HG03342 (cell line): Measurements from ENCODE around the gene UBE2N.
"Not testable (repeated sequence)": the region's sequence is repeated elsewhere in the genome, so short reads cannot be mapped to it uniquely, and the experiment has no call there.

Experiments
- ATAC-seq: cut with Tn5 transposase; IDR thresholded peaks from one replicate; pipeline ENCODE4 v1.9.1; 2021; ENCODE audit warnings: mild to moderate bottlenecking, moderate library complexity; ENCODE audit not compliant: unreplicated experiment

UBE2N gene

DNA sequence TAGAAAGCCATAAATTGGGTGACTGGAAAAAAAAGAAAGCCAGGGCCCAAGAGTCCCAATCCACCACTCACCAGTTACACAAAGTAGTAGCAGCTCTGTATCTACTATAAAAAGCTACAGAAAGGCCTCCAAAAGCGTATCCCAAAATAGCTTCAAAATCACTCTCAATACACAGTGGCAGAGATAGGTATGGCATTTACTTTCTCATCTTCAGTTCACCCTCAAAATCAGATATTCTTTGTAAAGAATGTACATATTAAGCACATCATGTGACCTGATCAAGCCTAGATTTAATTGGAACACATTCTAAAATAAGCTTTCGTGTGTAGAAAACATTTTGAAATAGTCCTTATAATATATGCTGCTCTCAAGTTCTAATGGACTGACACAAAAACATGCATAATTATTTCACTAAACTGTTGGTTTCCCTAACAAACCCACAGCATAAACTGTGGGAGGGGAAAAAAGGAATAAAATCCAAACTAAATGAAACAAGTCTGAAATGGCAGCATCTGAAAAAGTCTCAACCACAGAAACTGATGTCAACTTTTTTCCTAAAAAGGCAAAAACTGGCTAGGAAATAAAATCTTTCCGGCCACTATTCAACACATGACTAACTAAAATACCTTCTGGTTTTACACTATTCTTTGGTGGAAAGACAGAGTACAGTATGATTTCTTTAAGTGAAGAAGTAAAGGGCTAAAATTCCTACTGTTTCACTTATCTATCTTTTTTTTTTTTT, 25.9 kb downstream of the UBE2N start:
- peak; percentile 42 for ATAC-seq

DNA sequence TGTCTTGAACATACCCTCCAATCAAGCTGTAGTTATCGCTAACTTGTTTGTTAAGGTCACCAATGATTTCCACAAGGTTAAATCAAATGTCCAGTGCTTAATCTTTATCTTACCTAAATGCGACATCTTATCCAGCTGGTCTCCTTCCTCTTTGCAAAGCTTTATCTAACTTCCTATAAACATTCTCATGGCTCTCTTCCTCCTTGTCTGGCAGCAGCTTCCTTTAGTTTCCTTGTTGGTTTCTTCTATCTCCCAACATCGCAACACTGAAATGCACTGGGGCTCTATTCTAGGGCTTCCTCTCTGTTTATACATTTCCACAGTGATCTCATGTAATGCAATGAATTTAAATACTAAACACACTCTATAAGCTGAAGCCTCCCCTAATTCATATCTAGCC, 28.7 kb downstream of the UBE2N start:
- ATAC-seq: no peak

DNA sequence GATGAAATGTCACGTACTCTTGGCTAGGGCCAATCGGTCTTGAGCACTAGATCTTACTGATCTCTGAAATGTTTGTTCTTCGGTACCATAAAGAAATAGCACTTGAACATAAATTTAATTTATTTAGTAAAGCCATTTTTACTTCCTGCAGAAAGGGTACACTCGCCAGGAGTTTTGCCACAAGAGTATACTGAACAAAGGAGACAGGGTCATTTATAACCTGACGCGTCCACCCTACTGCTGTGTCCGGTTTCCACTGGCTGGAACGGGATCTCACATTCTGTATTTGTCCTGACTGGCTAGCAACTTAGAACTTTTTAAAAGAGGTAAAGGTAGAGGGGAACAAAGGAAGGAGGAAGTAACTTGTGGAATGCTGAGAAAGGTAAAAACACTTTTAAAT, 29.4 kb downstream of the UBE2N start:
- not testable (repeated sequence) for ATAC-seq

DNA sequence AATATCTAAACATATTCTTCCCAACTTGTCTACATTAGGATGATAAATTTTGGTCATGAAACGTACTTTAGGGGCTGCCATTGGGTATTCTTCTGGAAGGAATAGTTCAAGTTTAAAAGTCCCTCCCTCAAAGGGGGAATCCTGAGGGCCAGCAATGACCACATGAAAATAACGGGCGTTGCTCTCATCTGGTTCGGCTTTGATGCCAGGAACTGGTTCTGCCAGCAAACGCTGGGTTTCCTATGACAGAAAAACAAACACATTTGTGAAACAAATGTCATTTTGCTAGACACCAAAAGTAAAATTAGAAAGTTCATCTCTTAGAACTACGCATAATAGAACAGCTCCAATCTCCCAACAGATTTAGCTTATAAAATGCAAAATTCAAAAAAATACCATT, 30.7 kb downstream of the UBE2N start:
- not testable (repeated sequence) for ATAC-seq

DNA sequence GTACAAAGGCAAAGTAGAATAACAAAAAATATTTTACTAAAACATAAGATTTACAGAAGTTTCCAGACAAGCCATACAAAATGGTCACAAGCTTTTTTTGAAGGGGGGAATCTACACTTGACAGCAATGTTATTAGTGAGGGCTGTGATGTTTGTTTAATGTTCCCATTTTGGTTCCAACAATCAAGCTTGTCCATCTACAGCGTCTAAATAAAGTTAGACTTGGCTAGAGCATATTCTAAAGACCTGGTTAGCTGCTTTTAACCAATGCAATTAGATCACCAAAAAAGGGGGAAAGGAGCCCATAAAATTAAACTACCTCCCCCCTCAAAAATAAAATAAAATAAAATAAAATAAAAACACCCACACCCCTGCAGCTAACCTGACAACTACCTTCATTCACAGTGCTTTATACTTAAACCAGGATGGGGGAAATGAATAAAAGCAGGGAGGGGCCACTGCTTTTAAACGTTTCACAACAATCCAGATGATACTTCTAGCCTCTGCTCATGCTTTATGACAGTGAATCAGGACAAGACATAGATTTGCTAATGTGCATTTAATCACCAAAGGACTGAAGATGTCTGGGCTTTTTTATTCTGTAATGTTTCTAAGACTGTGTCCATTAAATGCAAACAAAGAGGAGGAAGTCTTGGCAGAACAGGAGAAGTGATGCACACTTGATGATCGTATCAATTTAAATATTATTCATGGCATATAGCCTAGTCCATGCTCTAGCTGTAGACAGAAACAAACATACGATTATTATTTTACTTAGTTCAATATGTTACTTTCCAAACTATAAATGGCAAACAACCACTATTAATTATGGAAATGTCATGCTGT, 32.2 kb downstream of the UBE2N start:
- ATAC-seq: not testable (repeated sequence)

DNA sequence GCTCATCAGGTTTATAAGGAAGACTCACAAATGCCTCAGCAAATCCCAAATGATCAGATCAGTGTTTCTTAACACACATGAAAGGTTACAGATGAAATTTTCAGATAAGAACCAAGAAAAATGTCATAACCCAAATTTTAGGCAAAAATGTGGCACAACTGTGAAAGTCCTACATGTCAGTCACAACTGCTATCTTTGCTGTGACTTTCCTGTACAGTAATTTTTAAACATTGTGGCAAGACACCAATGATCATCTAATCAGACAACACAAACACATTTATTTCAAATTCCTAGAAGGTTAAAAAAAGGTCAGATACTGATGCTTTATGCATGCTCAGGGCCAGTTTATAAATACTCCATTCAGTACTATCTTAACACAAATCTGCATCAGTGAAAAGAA, 32.9 kb downstream of the UBE2N start:
- no peak for ATAC-seq

DNA sequence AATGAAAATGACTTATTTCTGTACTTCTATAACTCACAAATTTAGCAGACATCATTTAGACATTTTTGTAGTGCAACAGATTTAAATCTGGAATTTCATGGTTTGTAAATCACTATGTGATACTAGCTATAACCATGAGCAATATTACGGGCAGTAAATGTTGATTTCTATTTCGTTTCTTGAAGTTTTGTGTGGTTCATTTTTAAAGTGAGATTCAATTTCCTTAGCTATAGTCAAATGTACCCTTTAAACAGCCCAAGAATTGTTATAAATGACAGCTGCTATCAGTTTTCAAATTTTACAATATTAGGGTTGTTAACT, 33.8 kb downstream of the UBE2N start:
- no peak for ATAC-seq

DNA sequence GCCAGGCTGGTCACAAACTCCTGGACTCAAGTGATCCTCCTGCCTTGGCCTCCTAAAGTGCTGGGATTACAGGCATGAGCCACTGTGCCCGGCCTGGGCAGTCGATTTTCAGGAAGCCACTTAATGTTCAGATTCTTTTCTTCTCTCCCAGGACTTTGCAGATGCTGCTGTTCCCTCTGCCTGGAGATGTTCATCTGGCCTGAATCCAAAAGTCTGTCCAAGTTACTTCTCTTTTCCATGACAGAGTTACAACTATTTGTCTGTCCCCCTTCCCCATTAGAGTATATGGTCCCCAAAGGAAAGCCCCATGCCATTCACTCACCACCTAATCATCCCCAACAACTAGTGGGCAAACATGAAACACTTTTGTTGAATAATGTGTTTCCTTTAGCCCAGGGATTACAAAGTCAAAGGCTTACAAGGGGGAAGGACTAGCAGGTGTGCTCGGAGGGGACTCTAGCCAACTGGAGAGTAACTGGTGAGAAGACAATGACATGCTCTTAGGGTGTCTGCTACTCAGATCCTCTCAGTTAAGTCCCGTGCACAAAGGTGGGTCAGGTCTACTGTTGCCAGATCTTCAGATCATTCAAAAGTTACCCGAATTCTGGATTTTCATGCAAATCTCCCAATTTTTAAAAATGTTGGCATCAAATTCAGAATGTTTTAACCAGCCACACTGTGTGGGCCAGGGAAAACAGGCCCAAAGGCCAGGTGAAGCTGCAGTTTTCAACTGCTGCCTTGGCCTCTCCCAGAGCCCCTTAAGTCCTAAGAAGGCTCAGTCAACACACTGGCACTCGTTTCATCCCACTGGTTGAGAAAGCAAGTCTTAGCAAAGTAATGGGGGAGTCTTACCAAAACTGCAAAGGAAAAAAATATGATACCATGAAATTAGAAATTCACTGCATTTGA, 34.4 kb downstream of the UBE2N start:
- ATAC-seq: no peak

DNA sequence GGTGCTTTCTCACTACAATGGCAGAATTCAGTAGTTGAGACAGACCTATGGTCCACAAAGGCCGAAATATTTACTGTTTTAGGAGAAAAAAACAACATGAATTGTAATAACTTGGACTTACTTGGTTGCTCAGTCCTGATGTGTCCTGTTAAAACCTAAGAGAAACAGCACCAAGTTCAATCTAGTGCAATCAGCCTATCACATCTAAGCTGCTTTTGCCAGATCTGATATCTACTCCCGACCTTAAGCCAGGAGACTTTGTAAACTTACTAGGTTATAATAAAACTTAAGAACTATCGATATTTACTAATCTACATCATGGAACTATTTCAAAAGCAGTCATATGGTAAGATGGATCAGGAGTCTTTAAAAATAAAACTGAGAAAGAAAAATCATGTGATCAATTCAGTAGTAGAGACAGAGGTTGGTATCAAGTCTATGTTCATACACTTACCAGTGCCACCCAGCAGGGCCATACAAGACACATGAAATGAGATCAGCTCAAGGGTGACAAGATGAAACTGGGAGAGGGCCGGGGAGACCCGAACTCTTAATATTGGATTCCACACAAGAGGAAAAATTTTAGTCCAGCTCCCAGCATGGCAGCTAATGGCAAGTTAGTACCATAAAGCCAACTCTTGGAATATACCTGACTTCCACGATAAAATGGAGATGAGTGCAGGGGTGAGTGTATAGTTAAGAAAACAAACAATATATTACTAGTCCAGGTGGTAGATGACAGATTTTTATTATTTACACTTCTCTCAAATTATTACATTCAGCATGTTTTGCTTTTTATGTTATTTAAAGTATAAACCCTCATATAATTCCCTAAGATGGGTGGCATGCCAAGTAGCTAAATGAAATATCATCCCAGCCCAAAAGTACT, 36.5 kb downstream of the UBE2N start:
- ATAC-seq: no peak

DNA sequence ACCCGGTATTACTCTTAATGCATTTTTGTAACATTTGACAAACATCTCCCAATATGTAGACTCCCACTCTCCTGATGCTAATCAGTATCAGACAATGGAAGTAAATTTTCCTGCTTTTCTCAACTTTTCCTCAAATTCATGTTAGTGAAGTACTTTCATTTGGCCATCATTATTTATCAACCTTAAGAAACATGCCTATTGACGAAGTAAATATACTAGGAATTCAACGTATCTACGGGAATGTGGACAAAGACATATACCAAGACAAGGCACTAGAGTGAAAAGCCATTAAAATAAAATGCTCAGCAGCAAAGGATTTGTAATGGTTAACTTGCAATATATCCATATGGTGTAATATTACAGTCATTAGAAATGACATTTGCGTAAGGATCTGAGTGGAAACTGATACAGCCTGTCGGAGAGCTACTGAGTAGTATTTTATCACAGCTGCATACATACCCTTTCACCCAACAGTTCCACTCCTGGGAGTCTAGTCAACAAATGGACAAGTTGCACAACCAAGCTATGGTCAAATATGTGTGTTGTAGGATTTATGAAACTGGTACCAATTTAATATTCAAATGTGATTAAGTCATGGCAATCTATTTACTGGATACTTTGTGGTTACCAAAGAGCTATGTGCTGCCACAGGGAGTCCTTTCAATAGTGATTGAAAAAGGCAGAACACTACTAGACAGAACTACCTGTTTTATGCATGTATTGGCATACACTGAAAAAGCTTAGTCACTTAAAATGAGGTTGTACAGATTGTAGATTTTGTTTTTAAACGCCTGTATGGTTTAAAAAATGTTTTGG, 37.6 kb downstream of the UBE2N start:
- ATAC-seq: no peak

DNA sequence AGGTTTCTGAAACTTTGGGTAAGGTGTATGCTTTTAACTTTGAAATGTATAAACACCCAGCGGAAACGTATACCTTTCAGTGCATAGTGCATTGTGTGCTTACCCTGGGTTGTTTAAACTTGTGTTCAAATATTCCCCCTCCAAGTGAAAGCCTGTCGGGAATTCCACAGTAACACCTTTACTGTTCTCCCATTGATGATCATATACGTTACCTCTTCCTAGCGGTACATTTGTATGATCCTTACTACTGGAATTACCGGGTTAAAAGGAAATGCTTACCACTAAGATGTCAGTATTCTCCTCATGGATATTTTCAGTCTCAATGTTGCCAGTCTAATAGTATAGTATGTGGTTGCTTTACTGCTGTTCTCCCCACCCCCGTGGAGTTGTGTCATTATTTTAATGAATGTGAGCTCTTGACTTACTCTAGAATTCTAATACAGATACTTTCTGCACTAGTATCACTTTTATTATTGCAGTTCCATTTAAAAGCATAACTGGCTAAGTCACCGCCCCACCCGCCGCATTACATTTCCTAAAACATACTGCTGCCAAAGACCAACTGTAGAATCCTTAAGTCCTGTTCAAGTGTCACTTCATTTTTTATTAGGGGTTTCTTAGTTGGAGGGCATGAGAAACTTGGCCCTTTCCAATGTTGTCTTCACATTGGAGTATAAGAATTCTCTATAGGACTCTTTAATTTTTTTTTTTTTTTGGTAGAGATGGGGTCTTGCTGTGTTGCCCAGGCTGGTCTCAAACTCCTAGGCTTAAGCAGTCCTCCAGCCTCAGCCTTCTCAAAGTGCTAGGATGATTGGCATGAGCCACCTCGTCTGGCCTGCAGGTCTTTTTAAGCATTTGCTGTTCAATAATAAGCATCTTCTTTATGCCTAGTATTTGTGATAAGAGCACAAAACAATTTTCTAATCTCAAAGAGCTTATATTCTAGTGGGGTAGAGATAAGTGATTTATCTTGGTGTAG, 39.1 kb downstream of the UBE2N start:
- ATAC-seq: no peak

DNA sequence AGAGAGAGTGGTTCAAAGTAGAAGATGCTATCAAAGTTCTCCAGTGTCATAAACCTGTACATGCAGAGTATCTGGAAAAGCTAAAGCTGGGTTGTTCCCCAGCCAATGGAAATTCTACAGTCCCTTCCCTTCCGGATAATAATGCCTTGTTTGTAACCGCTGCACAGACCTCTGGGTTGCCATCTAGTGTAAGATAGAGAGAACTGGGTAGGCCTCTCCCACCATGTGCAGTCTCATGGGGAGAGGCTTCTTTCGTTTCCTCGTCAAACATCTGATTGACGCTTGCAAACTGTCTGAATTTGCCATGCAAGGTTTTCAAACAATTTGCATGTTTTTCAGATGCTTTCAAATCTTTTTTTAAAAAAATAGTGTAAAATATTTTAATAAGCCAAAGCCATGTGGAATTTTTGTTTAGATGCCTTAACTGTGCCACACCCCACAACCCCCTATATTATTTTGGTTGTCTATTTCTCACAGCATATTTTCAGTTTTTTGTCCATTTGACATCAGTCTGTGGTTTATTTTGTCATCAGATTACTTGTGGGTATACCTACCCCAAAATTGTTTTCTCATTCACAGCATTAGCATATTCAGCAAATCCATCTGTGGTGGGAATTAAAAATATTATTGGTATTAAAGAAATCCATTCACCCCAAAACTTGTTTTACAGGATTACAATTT, 42.4 kb downstream of the UBE2N start:
- ATAC-seq: peak; percentile 89

DNA sequence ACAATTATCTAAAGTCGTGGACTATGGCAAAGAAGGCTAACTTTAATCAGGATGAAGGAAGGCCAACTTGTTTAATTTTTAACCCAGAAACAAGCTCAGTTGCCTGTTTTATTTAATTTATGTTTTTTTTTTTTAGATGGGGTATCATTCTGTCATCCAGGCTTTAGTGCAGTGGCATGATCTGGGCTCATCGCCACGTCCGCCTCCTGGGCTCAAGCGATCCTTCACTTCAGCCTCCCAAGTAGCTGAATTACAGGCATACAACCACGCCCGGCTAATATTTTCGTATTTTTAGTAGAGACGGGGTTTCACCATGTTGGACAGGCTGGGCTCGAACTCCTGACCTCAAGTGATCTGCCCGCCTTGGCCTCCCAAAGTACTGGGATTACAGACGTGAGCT, 44.3 kb downstream of the UBE2N start:
- ATAC-seq: no peak

DNA sequence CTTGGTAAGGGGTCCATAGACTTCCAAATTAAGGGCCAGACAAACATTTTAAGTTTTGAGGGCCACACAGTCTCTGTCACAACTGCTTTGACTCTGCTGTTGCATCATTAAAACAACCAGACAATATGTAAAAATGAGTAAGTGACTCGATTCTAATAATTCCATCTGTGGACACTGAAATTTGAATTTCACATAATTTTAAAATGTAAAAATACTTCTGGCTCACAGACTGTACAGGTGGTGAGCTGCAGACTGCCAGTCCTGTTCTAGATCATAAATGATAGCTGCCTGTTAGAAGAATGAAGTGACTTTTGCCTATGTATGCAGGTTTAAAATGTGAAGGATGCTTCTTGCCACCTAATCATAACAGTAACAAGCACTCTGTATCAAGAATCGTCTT, 48.3 kb downstream of the UBE2N start:
- no peak for ATAC-seq

DNA sequence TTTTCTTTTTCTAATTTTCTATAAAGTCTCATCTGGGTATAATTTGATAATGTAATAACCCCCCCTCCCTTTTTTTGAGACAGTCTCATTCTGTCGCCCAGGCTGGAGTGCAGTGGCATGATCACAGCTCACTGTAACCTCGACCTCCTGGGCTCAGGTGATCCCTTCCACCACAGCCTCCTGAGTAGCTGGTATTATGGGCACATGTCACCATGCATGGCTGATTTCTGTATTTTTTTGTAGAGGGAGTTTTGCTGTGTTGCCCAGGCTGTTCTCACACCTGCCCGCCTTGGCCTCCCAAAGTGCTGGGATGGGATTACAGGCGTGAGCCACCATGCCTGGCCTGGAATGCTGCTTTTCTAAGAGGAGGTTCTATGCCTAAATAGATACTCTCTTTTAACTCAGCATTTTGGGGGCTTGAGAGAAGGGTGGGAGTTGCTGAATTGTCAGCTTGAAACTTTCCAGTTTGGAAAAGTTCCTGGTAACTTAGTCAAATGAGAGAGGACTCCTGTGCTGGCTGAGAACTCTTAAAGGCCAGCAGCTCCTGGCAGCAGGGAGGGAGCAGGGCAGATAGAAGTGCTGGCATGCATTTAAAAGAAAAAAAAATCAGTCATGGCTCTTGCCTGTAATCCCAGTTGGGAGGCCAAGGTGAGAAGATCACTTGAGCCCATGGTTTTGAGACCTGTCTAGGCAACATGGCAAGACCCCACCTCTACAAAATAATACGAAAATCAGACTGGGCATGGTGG, 51.0 kb downstream of the UBE2N start:
- no peak for ATAC-seq

DNA sequence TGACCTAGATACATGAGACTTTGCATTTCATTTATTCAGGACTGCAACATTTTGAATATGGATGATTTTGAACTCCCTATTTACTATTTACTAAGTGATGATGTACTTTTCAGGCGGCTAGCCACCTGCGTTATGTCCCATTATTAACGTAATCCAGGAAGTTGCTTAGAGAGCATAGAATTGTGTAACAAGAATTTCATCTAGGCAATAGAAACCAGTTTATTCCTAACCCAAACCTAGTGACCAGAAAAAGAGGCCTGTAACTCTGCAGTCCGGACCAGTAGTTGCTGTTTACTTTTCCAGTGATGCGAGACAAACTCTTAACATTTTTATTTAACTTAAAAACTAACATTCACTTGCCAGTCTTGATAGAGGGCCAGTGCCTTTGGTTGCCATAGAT, 51.7 kb downstream of the UBE2N start:
- ATAC-seq: no peak

DNA sequence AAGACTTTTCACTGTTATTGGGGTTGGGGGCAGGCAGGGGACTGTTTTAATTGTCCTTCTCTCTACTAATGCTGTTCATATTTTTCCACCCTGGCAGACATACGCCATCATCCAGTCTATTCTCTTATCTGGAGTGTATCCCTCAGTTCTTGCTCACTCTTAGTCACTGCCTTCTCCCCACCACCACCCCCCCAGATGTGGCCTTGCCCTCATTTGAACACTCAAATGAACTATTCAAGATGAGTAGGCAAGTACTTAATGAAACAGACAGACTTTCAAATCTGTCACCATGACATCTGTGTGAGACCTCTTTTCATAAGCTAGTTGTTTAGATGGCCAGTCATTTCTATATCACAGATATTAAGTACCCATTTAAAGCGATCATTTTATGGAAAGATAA, 54.0 kb downstream of the UBE2N start:
- no peak for ATAC-seq
